ENCODE data around the gene LRSAM1.
A peak's percentile ranks its signal among the peaks of the same experiment; 100 is the strongest.

LRSAM1 gene

DNA sequence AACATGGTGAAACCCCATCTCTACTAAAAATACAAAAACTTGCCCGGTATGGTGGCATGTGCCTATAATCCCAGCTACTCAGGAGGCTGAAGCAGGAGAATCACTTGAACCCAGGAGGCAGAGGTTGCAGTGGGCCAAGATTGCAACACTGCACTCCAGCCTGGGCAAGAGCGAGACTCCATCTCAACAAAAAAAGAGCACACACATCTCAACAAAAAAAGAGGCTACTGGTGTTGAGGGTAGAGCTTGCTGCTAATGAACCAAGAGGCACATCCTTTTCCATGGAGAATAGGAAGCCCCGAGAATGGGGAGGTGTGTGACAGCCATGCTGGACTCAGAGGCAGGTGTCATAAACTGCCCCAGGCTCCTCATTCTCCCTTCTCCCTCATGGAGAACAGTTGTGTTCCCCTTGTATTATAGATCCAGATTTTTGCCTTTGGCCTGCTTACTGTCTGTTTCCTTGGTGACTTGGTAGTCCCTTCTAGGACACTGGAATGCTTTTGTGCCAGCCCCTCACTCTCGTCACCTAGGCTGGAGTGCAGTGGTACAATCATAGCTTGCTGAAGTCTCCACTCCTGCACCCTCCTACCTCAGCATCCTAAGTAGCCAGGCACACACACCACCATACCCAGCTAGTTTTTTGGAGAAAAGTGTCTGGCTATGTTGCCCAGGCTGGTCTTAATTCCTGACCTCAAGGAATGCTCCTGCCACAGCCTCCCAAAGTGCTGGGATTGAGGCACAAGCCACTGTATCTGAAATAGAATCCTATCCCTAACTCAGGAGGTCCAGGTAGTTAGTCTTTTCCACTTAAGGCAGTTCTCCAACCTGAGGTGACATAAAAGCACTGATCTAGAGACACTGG lies 5.2 kb upstream of the LRSAM1 start:
- H3K27ac ChIP-seq, result peak overlapping the region; percentile 98
- TF ChIP-seq, protein P1, sequence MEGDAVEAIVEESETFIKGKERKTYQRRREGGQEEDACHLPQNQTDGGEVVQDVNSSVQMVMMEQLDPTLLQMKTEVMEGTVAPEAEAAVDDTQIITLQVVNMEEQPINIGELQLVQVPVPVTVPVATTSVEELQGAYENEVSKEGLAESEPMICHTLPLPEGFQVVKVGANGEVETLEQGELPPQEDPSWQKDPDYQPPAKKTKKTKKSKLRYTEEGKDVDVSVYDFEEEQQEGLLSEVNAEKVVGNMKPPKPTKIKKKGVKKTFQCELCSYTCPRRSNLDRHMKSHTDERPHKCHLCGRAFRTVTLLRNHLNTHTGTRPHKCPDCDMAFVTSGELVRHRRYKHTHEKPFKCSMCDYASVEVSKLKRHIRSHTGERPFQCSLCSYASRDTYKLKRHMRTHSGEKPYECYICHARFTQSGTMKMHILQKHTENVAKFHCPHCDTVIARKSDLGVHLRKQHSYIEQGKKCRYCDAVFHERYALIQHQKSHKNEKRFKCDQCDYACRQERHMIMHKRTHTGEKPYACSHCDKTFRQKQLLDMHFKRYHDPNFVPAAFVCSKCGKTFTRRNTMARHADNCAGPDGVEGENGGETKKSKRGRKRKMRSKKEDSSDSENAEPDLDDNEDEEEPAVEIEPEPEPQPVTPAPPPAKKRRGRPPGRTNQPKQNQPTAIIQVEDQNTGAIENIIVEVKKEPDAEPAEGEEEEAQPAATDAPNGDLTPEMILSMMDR (conservative IDR thresholded peaks at IDR 0.05), result no peak

DNA sequence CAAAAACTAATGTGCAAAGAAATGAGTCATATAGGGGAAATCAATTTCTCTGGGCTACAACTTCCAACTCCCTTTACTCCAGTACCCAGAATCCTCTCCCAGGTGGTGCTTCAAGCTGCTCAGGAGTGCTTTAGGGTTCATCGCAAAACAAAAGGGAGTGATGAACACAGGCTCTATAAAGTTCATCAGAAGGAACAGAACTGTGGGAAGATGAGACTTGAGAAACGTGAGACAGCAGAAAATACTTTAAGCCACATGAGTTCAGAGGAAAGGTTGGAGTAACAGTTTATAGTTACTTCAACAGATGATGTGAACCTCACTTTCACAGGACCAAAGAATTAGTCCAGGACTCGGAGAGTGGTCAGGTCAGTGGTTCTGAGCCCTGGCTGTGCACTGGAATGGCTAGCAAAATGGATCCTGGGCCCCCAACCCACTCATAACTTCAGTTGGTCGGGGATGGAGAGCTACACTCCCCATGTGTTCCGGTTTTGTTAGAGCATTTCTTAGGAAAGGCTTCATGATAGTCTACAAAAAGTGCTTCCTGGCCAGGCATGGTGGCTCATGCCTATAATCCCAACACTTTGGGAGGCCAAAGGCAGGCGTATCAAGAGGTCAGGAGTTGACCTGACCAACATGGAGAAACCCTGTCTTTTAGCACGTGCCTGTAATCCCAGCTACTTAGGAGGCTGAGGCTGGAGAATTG lies 4.4 kb upstream of the LRSAM1 start:
- H3K27ac ChIP-seq, result peak overlapping the region; percentile 98
- TF ChIP-seq, protein P1 (conservative IDR thresholded peaks at IDR 0.05), result no peak

DNA sequence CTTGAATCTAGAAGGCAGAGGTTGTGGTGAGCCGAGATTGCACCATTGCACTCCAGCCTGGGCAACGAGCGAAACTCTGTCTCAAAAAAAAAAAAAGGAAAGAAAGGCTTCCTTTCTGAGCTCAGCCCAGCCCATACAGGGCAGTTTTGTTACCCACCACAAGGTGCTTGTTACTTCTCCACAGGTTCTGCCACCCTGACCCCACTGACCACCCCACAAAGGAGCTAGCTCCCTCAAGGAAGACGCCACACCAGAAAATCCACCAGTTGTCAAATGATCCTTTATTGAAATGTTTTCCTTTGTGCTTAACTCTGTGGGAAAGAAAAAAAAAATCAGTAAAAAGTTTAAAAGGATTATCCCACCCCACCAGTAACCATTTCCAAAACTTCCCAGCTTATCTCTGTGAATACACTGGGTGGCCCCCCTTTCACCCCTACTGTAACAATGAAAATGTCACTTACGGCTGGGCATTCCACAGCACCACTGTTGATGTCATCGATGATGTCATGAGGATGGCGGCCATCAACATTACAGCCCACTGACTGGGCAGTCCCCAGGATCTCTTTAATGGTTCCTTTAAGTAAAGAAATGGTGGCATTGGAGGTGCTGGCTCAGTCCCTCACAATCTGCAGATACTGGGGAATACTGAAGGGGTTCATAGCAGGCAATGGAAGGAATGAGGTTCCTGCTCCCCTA lies 3.7 kb upstream of the LRSAM1 start:
- peak overlapping the region; percentile 98 for H3K27ac ChIP-seq

DNA sequence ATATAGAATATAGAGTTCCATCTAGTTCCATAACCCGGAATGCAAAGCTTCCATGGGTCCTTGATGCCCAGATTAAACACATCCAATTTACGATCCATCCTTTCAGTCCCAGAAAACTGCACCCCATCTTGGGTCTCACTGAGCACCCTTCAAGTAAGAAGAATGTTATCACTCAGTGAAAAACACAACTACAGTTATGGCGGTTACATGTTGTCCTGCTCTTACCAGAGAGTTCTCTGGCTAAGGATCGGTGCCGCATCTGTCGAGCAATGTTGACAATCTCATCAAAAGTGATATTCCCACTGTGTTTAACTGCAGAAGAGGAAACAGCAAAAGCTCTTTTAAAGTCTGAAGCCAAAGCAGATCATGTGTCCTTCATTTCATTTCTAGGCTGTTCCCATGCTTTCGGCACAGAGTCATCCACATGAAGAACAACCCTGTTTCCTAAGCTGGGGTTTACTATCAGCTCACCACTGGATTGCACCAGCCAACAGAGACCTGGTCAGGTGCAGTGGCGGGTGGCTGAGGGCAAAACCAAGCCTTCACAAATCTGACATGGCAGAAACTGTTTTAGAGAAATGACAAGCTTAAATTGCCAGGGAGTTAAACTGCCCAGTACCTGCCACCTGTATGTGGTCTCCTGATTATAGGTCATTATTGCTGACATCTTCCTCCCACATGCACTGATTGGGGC lies 3.1 kb upstream of the LRSAM1 start:
- peak overlapping the region; percentile 98 for H3K27ac ChIP-seq
- TF ChIP-seq, protein P1 (conservative IDR thresholded peaks at IDR 0.05), result no peak

More for the DNA sequence above, 3.7 kb upstream of the LRSAM1 start:
- TF ChIP-seq, protein P1 (conservative IDR thresholded peaks at IDR 0.05), result no peak

DNA sequence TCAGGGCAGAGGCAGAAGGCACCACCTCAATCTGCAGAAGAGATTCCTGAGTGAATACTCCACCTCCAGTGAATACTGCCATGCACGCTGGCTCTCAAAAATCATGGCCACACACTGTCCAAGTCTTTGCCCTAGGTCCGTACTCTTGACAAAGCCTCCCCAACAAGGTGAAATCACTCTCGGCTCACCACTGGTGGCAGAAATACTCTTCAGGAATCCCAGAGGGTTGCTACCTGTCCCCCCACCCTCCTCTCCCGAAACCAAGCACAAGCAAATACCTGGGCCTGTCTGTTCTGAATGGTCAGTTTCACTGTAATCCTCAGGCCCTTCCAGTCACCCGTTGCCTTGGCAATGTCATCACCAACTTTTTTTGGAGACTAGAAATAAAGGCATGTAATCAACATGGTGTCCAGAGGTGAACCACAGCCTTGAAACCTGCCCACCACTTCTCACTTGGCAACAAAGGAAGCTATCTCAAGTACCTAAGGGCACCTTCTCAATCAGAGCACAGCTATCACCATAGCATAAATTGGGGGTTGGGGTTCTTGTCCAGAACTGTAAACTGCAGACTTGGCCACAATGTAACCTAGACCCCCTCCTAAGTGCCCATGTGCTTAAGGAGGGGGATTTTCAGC lies 1.9 kb upstream of the LRSAM1 start:
- TF ChIP-seq, protein P1 (conservative IDR thresholded peaks at IDR 0.05), result no peak

DNA sequence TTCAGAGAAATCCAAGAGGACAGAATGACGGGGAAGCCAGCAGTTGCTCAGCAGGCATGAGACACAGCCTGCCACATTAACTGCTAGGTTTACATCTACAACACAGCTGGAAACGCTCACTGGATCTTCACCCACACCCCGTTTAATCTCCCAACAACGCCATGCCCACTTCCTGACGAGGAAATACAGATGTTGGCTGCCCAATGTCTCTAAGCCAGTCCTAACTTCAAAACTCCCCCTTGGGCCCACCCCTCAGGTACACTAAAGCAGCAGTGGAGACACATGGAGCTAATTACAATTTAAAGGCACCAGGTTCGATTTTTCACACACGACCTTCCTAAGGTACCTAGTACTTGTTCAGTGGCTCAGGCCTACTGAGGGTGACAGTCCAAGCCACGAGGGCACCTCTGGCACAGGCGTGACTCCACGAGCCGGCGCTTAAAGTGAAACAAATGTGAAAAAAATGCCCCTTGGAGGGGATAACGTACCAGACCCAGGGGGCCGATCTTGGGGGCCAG lies 1.0 kb upstream of the LRSAM1 start:
- H3K27ac ChIP-seq, result peak overlapping the region; percentile 98
- TF ChIP-seq, protein P1 (conservative IDR thresholded peaks at IDR 0.05), result no peak

More for the DNA sequence above, 1.9 kb upstream of the LRSAM1 start:
- peak overlapping the region; percentile 98 for H3K27ac ChIP-seq
